Duodenal mucosa (tissue), 2 donors: Measurements from ENCODE around the gene PCDHGC4.

Experiments
- H3K27ac ChIP-seq: one replicate; pipeline ENCODE4 v1.7.0; 2013; ENCODE audit warnings: low read depth, low read length
- H3K27me3 ChIP-seq, 2 donors: one replicate each; pipeline ENCODE4 v1.7.0; 2013; ENCODE audit warnings: low read length in 2 of 2, control low read depth in 1 of 2; ENCODE audit not compliant: insufficient read depth in 2 of 2, control insufficient read depth in 1 of 2
- H3K36me3 ChIP-seq, 2 donors: one replicate each; pipeline ENCODE4 v1.7.0; 2013; ENCODE audit warnings: low read length in 2 of 2, control low read depth in 1 of 2; ENCODE audit not compliant: insufficient read depth in 2 of 2, control insufficient read depth in 1 of 2
- H3K4me1 ChIP-seq, 2 donors: one replicate each; pipeline ENCODE4 v1.7.0; 2013; ENCODE audit warnings: low read length in 2 of 2, control low read depth in 1 of 2; ENCODE audit not compliant: insufficient read depth in 2 of 2, control insufficient read depth in 1 of 2
- H3K4me3 ChIP-seq, 2 donors: one replicate each; pipeline ENCODE4 v1.7.0; 2013; ENCODE audit warnings: low read length in 2 of 2, low read depth in 1 of 2
- H3K9ac ChIP-seq, 2 donors: one replicate each; pipeline ENCODE4 v1.7.0; 2013; ENCODE audit warnings: low read length in 2 of 2, low read depth in 1 of 2
- H3K9me3 ChIP-seq, 2 donors: one replicate each; pipeline ENCODE4 v1.7.0; 2013; ENCODE audit warnings: low read length in 2 of 2, control low read depth in 1 of 2; ENCODE audit not compliant: control insufficient read depth in 1 of 2

PCDHGC4 gene

GRCh38 chr5:141484641-141485311 is at the start of gene PCDHGC4:
PCDHGC4 (plus strand) TSS chr5:141485030; CDS start chr5:141485174, 144 bp downstream.
- Histone ChIP-seq H3K9ac (no peak within 1 kb of the TSS), H3K4me1 (peaks cover 0 to 13% of the 10 kb centered on the region in 2 donors), H3K4me3 (peak within 1 kb of the TSS; percentile 57 to 60)

GRCh38 chr5:141437221-141437620 is 47.6 kb upstream of the PCDHGC4 start:
- no peaks in the 10 kb centered on the region for H3K36me3 ChIP-seq
- no peak overlapping the region for H3K9ac ChIP-seq
- no peaks in the 10 kb centered on the region for H3K4me1 ChIP-seq
- no peaks in the 10 kb centered on the region for H3K27me3 ChIP-seq
- no peak overlapping the region for H3K27ac ChIP-seq
- peaks cover 13 to 25% of the 10 kb centered on the region in 2 donors for H3K9me3 ChIP-seq
- no peak overlapping the region for H3K4me3 ChIP-seq

More at GRCh38 chr5:141484641-141485311, at the start of gene PCDHGC4:
- no peaks in the 10 kb centered on the region for H3K9me3 ChIP-seq
- H3K27me3 ChIP-seq, result peaks cover 13 to 24% of the 10 kb centered on the region in 2 donors
- no peak within 1 kb of the TSS for H3K27ac ChIP-seq
- H3K36me3 ChIP-seq, result no peaks in the 10 kb centered on the region

GRCh38 chr5:141439411-141440141 is 45.3 kb upstream of the PCDHGC4 start:
- H3K4me3 ChIP-seq, result no peak overlapping the region
- H3K27ac ChIP-seq, result no peak overlapping the region
- H3K9me3 ChIP-seq, result peaks cover 9 to 17% of the 10 kb centered on the region in 2 donors
- no peaks in the 10 kb centered on the region for H3K4me1 ChIP-seq
- no peaks in the 10 kb centered on the region for H3K27me3 ChIP-seq
- H3K9ac ChIP-seq, result no peak overlapping the region
- H3K36me3 ChIP-seq, result no peaks in the 10 kb centered on the region

GRCh38 chr5:141440341-141440740 is 44.5 kb upstream of the PCDHGC4 start:
- Histone ChIP-seq H3K4me3 (no peak overlapping the region), H3K27ac (no peak overlapping the region), H3K9ac (no peak overlapping the region), H3K36me3 (no peaks in the 10 kb centered on the region), H3K27me3 (no peaks in the 10 kb centered on the region), H3K4me1 (no peaks in the 10 kb centered on the region), H3K9me3 (peaks cover 9 to 17% of the 10 kb centered on the region in 2 donors)

- Histone ChIP-seq H3K27ac (no peak overlapping the region), H3K9me3 (peaks cover 9 to 17% of the 10 kb centered on the region in 2 donors), H3K36me3 (no peaks in the 10 kb centered on the region)
Measured at GRCh38 chr5:141441571-141442170, 43.2 kb upstream of the PCDHGC4 start.

GRCh38 chr5:141465351-141465750 is 19.5 kb upstream of the PCDHGC4 start:
- H3K4me1 ChIP-seq, result no peaks in the 10 kb centered on the region
- no peak overlapping the region for H3K27ac ChIP-seq
- no peak overlapping the region for H3K9ac ChIP-seq
- H3K27me3 ChIP-seq, result no peaks in the 10 kb centered on the region
- H3K4me3 ChIP-seq, result no peak overlapping the region
- H3K9me3 ChIP-seq, result no peaks in the 10 kb centered on the region
- no peaks in the 10 kb centered on the region for H3K36me3 ChIP-seq

More at GRCh38 chr5:141441571-141442170, 43.2 kb upstream of the PCDHGC4 start:
- Histone ChIP-seq H3K9ac (no peak overlapping the region), H3K4me1 (no peaks in the 10 kb centered on the region), H3K4me3 (no peak overlapping the region), H3K27me3 (no peaks in the 10 kb centered on the region)

GRCh38 chr5:141475625-141476131 is 9.2 kb upstream of the PCDHGC4 start, which contains the start of gene PCDHGC3:
PCDHGC3 (plus strand) TSS chr5:141475966; CDS start chr5:141476117, 151 bp downstream.
- Histone ChIP-seq H3K36me3 (no peaks in the 10 kb centered on the region), H3K27me3 (peaks cover 16 to 24% of the 10 kb centered on the region in 2 donors), H3K4me1 (peaks cover 29% of the 10 kb centered on the region in 2 donors), H3K4me3 (peak within 1 kb of the TSS; percentile 87), H3K27ac (peak within 1 kb of the TSS; percentile 22), H3K9me3 (no peaks in the 10 kb centered on the region), H3K9ac (peak within 1 kb of the TSS; percentile 58 to 79)

GRCh38 chr5:141476132-141476911 is 8.5 kb upstream of the PCDHGC4 start:
- Histone ChIP-seq H3K9ac (peak overlapping the region; percentile 58 to 79), H3K4me1 (peaks cover 29% of the 10 kb centered on the region in 2 donors), H3K9me3 (no peaks in the 10 kb centered on the region), H3K36me3 (no peaks in the 10 kb centered on the region), H3K27ac (peak overlapping the region; percentile 22), H3K4me3 (peak overlapping the region; percentile 87), H3K27me3 (peaks cover 16 to 24% of the 10 kb centered on the region in 2 donors)

GRCh38 chr5:141477044-141477575 is 7.7 kb upstream of the PCDHGC4 start:
- peak overlapping the region; percentile 58 to 79 for H3K9ac ChIP-seq
- H3K4me3 ChIP-seq, result peak overlapping the region; percentile 87
- H3K9me3 ChIP-seq, result no peaks in the 10 kb centered on the region
- no peak overlapping the region for H3K27ac ChIP-seq
- peaks cover 16 to 24% of the 10 kb centered on the region in 2 donors for H3K27me3 ChIP-seq
- H3K4me1 ChIP-seq, result peaks cover 29% of the 10 kb centered on the region in 2 donors
- no peaks in the 10 kb centered on the region for H3K36me3 ChIP-seq
